ENCODE data around the gene CIDEB.

- TF ChIP-seq CTCF (CRISPR knock-in tag; IDR thresholded peaks at IDR 0.05) (no peak; the same call in 1 of the 2 replicates), EZH2 (conservative IDR thresholded peaks at IDR 0.05; ENCODE audit: low read depth, low read length) (no peak), KIAA2018 (CRISPR knock-in tag; IDR thresholded peaks at IDR 0.05; ENCODE audit: borderline replicate concordance) (no peak), POGZ (CRISPR knock-in tag; IDR thresholded peaks at IDR 0.05) (no peak), CEBPB (IDR thresholded peaks at IDR 0.05; ENCODE audit: borderline replicate concordance, low read depth, low read length) (no peak)
These were observed 22.0 kb upstream of the CIDEB start for GRCh38 chr14:24329736-24330135.

All from HepG2 (cell line).